Lung (tissue), 12 donors: ENCODE results near the gene API5. TPM values are rescaled to one million over a fixed set of nuclear protein-coding genes. Genes with fewer than 3 reads are reported as not detected.

Experiments used
- ATAC-seq: fragments of 200-7000 bp; cut with Tn5 transposase; one replicate; pipeline ENCODE4 v1.9.1; 2020; ENCODE audit warnings: moderate number of reproducible peaks; ENCODE audit not compliant: insufficient read depth, low FRiP score
- DNase-seq, 3 donors: peaks; one replicate each; pipeline ENCODE4 v3.0.0-alpha.2; 2013 to 2017
- H3K27ac ChIP-seq, 2 donors: one replicate each; pipeline ENCODE4 v1.5.1; 2013; ENCODE audit warnings: mild to moderate bottlenecking in 2 of 2, moderate library complexity in 2 of 2, control low read depth in 1 of 2, inconsistent platforms in 1 of 2, low read depth in 1 of 2, low read length in 1 of 2
- H3K27me3 ChIP-seq, 3 donors: one replicate each; pipeline ENCODE4 v1.5.1; 2013; ENCODE audit warnings: low read length in 2 of 3; ENCODE audit not compliant: control insufficient read depth in 3 of 3, insufficient read depth in 3 of 3
- H3K36me3 ChIP-seq, 4 donors: one replicate each; pipeline ENCODE4 v1.5.1; 2013; ENCODE audit warnings: low read length in 4 of 4, mild to moderate bottlenecking in 1 of 4, moderate library complexity in 1 of 4; ENCODE audit not compliant: control insufficient read depth in 4 of 4, insufficient read depth in 4 of 4
- H3K4me1 ChIP-seq, 5 donors: one replicate each; pipeline ENCODE4 v1.5.1; 2013; ENCODE audit warnings: low read length in 5 of 5, mild to moderate bottlenecking in 2 of 5, moderate library complexity in 1 of 5; ENCODE audit not compliant: control insufficient read depth in 5 of 5, insufficient read depth in 5 of 5
- H3K4me3 ChIP-seq: one replicate; pipeline ENCODE4 v1.5.1; 2013; ENCODE audit warnings: mild to moderate bottlenecking, control low read depth, moderate library complexity
- H3K9ac ChIP-seq, 2 donors: one replicate each; pipeline ENCODE4 v1.5.1; 2013; ENCODE audit warnings: low read length in 2 of 2, control low read depth in 1 of 2; ENCODE audit not compliant: insufficient read depth in 1 of 2
- H3K9me3 ChIP-seq, 4 donors: one replicate each; pipeline ENCODE4 v1.5.1; 2013; ENCODE audit warnings: low read length in 3 of 4, mild to moderate bottlenecking in 1 of 4, moderate library complexity in 1 of 4; ENCODE audit not compliant: control insufficient read depth in 4 of 4, insufficient read depth in 3 of 4
- WGBS, 2 donors: extraction: QIAGEN DNeasy Blood & Tissue Kit; methylation state at CpG; one replicate each; pipeline ENCODE4 v1.1.7; 2013; 5-methylcytosine and 5-hydroxymethylcytosine counted together
- polyA plus RNA-seq, 2 donors: library from polyadenylated mRNA; stranded (reverse); fragments of 200-250 nt; gene quantifications; one replicate each; pipeline ENCODE4 v1.2.1, GENCODE V29; 2013
- total RNA-seq, 2 donors: library from RNA; depleted of rRNA in 1 of 2; stranded (reverse); fragments of >200 nt in 1 of 2; gene quantifications; one replicate each; pipeline ENCODE4 v1.2.1, GENCODE V29; 2014 to 2021
- TF ChIP-seq, protein P1 (sequence below): IDR thresholded peaks from 2 replicates; pipeline ENCODE4 v1.5.1; 2012; ENCODE audit warnings: mild to moderate bottlenecking; ENCODE audit errors: control extremely low read depth, extremely low read depth
- donor health status: control.
- donor health status: control.
- donor health status: Bipolar disorder and iron deficiency.
- donor health status: healthy.
- donor health status: DM: yes; HTN: yes; CAD: no.

Gene API5
- total and polyA plus RNA-seq, 4 donors: 26.6 to 88.6 (median 65.8) TPM

DNA sequence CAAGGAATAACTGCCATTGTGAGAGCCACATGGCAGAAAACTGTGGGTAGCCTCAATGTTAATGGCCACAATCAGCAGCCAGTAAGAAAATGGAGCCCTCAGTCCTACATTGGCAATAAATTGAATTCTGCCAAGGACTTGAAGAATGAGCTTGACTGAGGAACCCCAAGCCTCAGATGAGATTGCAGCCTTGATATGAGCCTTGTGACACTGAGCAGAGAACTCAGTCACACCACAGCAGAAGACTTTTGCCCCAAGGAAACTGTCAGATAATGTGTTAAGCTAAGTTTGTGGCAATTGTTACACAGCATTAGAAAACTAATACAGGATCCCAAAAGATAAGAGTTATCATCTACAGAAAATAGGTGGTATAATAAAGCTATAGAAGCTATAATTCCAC lies 44.5 kb downstream of the API5 start:
- Histone ChIP-seq H3K9me3 (no peaks in the 10 kb centered on the region), H3K4me3 (no peak overlapping the region), H3K36me3 (no peaks in the 10 kb centered on the region), H3K27me3 (no peaks in the 10 kb centered on the region), H3K4me1 (peaks cover 0 to 25% (median 7%) of the 10 kb centered on the region in 5 donors), H3K27ac (no peak overlapping the region), H3K9ac (no peak overlapping the region)
- ATAC-seq: no peak
- TF ChIP-seq, protein P1, sequence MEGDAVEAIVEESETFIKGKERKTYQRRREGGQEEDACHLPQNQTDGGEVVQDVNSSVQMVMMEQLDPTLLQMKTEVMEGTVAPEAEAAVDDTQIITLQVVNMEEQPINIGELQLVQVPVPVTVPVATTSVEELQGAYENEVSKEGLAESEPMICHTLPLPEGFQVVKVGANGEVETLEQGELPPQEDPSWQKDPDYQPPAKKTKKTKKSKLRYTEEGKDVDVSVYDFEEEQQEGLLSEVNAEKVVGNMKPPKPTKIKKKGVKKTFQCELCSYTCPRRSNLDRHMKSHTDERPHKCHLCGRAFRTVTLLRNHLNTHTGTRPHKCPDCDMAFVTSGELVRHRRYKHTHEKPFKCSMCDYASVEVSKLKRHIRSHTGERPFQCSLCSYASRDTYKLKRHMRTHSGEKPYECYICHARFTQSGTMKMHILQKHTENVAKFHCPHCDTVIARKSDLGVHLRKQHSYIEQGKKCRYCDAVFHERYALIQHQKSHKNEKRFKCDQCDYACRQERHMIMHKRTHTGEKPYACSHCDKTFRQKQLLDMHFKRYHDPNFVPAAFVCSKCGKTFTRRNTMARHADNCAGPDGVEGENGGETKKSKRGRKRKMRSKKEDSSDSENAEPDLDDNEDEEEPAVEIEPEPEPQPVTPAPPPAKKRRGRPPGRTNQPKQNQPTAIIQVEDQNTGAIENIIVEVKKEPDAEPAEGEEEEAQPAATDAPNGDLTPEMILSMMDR: no peak
- no peak for DNase-seq

DNA sequence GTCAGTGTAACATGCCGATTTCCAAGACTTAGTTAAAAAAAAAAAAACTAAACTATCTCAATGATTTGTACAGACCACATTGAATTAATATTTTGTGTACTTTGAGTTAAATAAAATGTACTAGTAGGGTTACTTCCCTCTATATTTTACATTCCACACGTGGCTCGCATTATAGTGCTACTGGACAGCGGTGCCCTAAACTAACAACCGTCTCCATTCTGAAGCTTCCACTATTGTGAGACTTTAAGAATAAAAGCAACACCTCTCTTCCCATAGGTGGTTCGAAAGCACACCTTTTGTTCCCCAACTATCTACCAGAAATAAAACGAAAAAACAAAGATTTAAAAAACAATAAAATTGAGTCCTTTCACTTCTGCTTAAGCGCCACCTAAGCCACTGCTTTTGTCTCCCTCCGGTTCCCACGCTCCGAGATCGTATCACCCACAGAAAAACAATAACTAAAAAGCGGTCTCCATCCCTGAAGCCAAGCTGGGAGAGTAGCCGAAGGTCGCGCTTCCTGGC lies 46.5 kb downstream of the API5 start:
- ATAC-seq (no peak), DNase-seq (no peak)
- Histone ChIP-seq H3K9ac (peak overlapping the region; percentile 53 to 70), H3K27me3 (no peaks in the 10 kb centered on the region), H3K36me3 (peaks cover 0 to 4% (median 2%) of the 10 kb centered on the region in 4 donors), H3K4me3 (peak overlapping the region; percentile 96), H3K4me1 (peaks cover 0 to 25% (median 7%) of the 10 kb centered on the region in 5 donors), H3K9me3 (no peaks in the 10 kb centered on the region), H3K27ac (peak overlapping the region; percentile 38 to 97)
- WGBS, 2 donors: 6% methylated on average over 16 of the region's 16 CpGs
- TF ChIP-seq, protein P1: no peak

DNA sequence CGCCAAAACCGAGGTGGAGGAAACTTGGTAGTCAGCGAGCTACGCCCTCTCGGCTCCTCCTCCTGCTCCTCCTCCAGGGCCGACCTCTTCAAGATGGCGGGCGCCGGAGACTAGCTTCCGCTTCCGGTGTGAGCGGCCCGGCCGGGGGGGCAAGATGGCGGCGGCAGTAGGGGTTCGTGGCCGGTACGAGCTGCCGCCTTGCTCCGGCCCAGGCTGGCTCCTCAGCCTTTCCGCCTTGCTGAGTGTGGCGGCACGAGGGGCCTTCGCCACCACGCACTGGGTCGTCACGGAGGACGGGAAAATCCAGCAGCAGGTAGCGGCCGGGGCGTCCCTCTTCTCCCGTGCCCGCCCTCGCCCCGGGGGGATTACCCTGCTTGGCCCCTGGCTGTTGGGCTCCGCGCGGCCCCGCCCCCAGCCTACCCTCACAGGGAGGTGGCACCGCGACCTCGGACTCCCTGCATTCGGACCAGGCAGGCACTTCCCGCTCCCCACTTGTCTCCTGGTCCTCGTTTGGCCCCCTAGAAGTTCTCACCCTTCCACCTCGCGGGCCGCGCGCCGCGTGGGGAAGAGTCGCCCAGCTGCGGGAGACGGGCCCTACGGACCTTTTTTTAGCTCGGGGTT lies 47.1 kb downstream of the API5 start, which contains the start of gene TTC17:
Gene TTC17 (plus strand): TSS at position 120 of the 621 bp plus-strand sequence. CDS start 35 bp downstream, at position 155.
- H3K9ac ChIP-seq: peak within 1 kb of the TSS; percentile 70 to 84
- H3K27me3 ChIP-seq: no peaks in the 10 kb centered on the region
- ATAC-seq: peak; percentile 99
- TF ChIP-seq, protein P1: no peak
- peaks cover 0 to 25% (median 7%) of the 10 kb centered on the region in 5 donors for H3K4me1 ChIP-seq
- H3K9me3 ChIP-seq: no peaks in the 10 kb centered on the region
- 0 to 1% methylated on average over 45 to 58 of the region's 58 CpGs for WGBS, 2 donors
- peak; percentile 94 to 96 (median 94) for DNase-seq
- H3K36me3 ChIP-seq: peaks cover 0 to 4% (median 2%) of the 10 kb centered on the region in 4 donors
- H3K27ac ChIP-seq: peak within 1 kb of the TSS; percentile 86 to 97
- peak within 1 kb of the TSS; percentile 96 for H3K4me3 ChIP-seq
